ENCODE results near the gene KRT33A. TPM values are rescaled to one million over a fixed set of nuclear protein-coding genes. Genes with fewer than 3 reads are reported as not detected.
A peak's percentile ranks its signal among the peaks of the same experiment; 100 is the strongest.

Gene KRT33A
- total and polyA plus RNA-seq, 2 experiments from 2014 or later, result not detected

DNA sequence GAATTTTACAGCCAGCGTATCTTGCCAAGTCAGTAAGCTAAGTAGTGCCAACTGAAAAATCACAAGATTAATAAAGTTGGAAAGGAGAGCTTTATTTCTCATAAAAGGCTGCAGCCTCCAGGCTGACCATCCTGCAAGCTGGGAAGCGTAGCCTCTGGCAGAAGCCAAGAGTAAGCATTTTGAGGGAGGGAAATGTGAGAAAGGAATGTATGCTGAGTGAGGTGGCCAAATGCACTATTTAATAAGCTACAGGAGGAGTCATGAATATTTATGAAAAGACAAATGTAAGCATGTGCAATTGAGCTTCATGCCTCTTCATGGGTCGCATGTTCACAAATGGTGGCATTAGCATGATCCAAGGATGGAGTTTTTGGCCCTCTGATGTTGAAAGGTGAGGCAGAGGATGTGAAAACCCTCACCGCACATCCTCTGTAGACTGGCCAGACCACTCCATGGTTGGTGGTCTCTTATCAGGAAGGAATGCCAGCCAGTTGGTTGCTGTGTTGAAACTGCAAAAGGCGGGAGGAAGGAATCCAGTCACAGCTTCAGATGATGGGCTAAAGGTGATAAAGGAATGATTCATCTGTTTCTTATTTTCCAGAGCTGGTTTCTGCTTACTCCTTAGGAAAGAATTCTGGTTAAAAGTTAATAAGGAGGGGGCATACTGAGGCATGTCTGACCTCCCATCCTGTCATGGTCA lies 9.8 kb upstream of the KRT33A start (continued):
- no peak for TF ChIP-seq REST (IDR thresholded peaks at IDR 0.05; ENCODE audit: unreplicated experiment)
- TF ChIP-seq EZH2 (IDR thresholded peaks at IDR 0.05; ENCODE audit: low read depth, unreplicated experiment), result no peak
- TF ChIP-seq NANOG (IDR thresholded peaks at IDR 0.05; ENCODE audit: borderline replicate concordance), result no peak

GRCh38 chr17:41354536-41354935 lies 3.9 kb upstream of the KRT33A start:
- no peaks in the 10 kb centered on the region for H3F3A ChIP-seq (replicated peaks; ENCODE audit: low read depth)
- H3K36me3 ChIP-seq (ENCODE audit: insufficient read depth), result no peaks in the 10 kb centered on the region
- H3K9me2 ChIP-seq (ENCODE audit: insufficient read depth), result peaks cover 6% of the 10 kb centered on the region; the same call in 1 of the 2 replicates
- no peak overlapping the region for H3K27ac ChIP-seq (ENCODE audit: low read depth)
- TF ChIP-seq POLR2AphosphoS5 (IDR thresholded peaks at IDR 0.05; ENCODE audit: low read depth), result no peak
- TF ChIP-seq NANOG (IDR thresholded peaks at IDR 0.05; ENCODE audit: borderline replicate concordance), result no peak
- H4K20me1 ChIP-seq (replicated peaks; ENCODE audit: insufficient read depth), result no peaks in the 10 kb centered on the region
- no peaks in the 10 kb centered on the region for H3K36me3 Mint-ChIP-seq (ENCODE audit: low read depth)
- H3K4me1 Mint-ChIP-seq, result no peaks in the 10 kb centered on the region
- no peak for ATAC-seq
- DNase-seq (ENCODE audit: low spot score), result no peak
- H2AFZ ChIP-seq, result no peak overlapping the region
- H3K79me2 ChIP-seq (replicated peaks; ENCODE audit: insufficient read depth), result no peaks in the 10 kb centered on the region
- H3K4me2 ChIP-seq, result no peak overlapping the region
- peaks cover 3% of the 10 kb centered on the region for H3K27me3 Mint-ChIP-seq (ENCODE audit: insufficient read depth, low read depth, poor library complexity)
- no peak overlapping the region for H3K27ac Mint-ChIP-seq
- no peak overlapping the region for H3K4me3 Mint-ChIP-seq
- no peaks in the 10 kb centered on the region for H3K27me3 ChIP-seq (ENCODE audit: insufficient read depth)
- no peaks in the 10 kb centered on the region for H3K9me3 Mint-ChIP-seq
- no peak overlapping the region for H3K4me3 ChIP-seq
- H3K4me1 ChIP-seq (ENCODE audit: insufficient read depth), result no peaks in the 10 kb centered on the region

DNA sequence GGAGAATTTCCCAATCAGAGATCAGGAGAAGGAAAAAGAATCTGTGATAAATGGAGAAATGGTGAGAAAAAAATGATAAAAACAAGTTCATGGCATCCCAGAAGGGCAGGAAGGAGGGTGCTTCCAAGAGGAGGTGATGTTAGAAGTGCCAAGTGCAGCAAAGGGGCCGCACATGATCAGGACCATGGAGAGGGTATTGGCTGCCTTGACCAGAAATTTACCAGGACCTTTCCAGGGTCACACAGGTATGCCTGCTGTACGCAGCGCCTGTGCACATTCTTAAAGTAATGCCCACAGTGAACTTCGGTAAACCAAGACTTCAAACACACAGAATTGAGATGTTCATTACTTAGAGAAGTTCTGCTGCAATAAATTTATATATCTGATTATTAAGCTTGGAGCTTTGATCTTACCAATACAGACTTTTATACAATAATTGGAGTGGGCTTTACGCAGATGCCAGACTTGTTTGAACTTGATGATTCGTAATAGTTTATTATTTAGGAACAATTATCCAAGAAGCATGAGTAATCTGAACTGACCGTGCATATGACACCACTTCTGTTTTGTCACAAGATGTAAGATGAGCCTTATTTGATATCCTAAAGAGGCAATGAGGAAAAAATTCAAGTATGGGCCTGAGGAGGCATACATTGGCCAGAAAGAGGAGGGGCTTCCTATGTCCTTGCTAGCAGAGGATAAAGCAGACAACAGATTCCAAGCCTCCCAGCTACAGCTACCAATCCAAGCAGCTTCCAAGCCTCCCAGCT lies 2.2 kb upstream of the KRT33A start:
- Mint-ChIP-seq H3K4me3 (no peak overlapping the region), H3K4me1 (no peaks in the 10 kb centered on the region), H3K27me3 (ENCODE audit: insufficient read depth, low read depth, poor library complexity) (peaks cover 3% of the 10 kb centered on the region), H3K27ac (no peak overlapping the region), H3K9me3 (no peaks in the 10 kb centered on the region), H3K36me3 (ENCODE audit: low read depth) (no peaks in the 10 kb centered on the region)
- H3K4me1 ChIP-seq (ENCODE audit: insufficient read depth), result no peaks in the 10 kb centered on the region
- no peak overlapping the region for H3K4me3 ChIP-seq
- H2AFZ ChIP-seq, result no peak overlapping the region
- no peaks in the 10 kb centered on the region for H3K36me3 ChIP-seq (ENCODE audit: insufficient read depth)
- no peaks in the 10 kb centered on the region for H4K20me1 ChIP-seq (replicated peaks; ENCODE audit: insufficient read depth)
- no peak overlapping the region for H3K27ac ChIP-seq (ENCODE audit: low read depth)
- H3K27me3 ChIP-seq (ENCODE audit: insufficient read depth), result no peaks in the 10 kb centered on the region
- ATAC-seq (no peak; the same call in 2 of the 3 replicates), DNase-seq (ENCODE audit: low spot score) (peak; percentile 8)
- H3K79me2 ChIP-seq (replicated peaks; ENCODE audit: insufficient read depth), result no peaks in the 10 kb centered on the region
- peaks cover 6% of the 10 kb centered on the region; the same call in 1 of the 2 replicates for H3K9me2 ChIP-seq (ENCODE audit: insufficient read depth)
- TF ChIP-seq REST (IDR thresholded peaks at IDR 0.05; ENCODE audit: unreplicated experiment) (peak; percentile 71), STAT1 (IDR thresholded peaks at IDR 0.05; ENCODE audit: unreplicated experiment) (no peak)
- H3F3A ChIP-seq (replicated peaks; ENCODE audit: low read depth), result no peaks in the 10 kb centered on the region
- no peak overlapping the region for H3K4me2 ChIP-seq

Measured in GM23338 (cell line).